ENCODE measurements around the gene NAALADL2.
"Not testable (repeated sequence)": the region's sequence is repeated elsewhere in the genome, so short reads cannot be mapped to it uniquely, and the experiment has no call there.

The NAALADL2 gene

GRCh38 chr3:175073219-175073905 lies 214.2 kb downstream of the NAALADL2 start:
- no peak for DNase-seq (ENCODE audit: low read depth)

GRCh38 chr3:175075269-175075668 lies 216.1 kb downstream of the NAALADL2 start:
- no peak for DNase-seq (ENCODE audit: low read depth)

- no peak for DNase-seq (ENCODE audit: low read depth)
These were observed 218.1 kb downstream of the NAALADL2 start for GRCh38 chr3:175077216-175077615.

- DNase-seq (ENCODE audit: low read depth) = no peak
These were observed 223.5 kb downstream of the NAALADL2 start for GRCh38 chr3:175082631-175083030.

- DNase-seq (ENCODE audit: low read depth) = not testable (repeated sequence)
These were observed 228.0 kb downstream of the NAALADL2 start for GRCh38 chr3:175087128-175087527.

GRCh38 chr3:175088766-175089380 lies 229.7 kb downstream of the NAALADL2 start:
- DNase-seq (ENCODE audit: low read depth) = no peak

GRCh38 chr3:175091426-175092114 lies 232.4 kb downstream of the NAALADL2 start:
- DNase-seq (ENCODE audit: low read depth) = no peak

GRCh38 chr3:175093748-175094147 lies 234.6 kb downstream of the NAALADL2 start:
- no peak for DNase-seq (ENCODE audit: low read depth)

- no peak for DNase-seq (ENCODE audit: low read depth)
These were observed 235.2 kb downstream of the NAALADL2 start for GRCh38 chr3:175094344-175094743.

- DNase-seq (ENCODE audit: low read depth) = no peak
These were observed 239.5 kb downstream of the NAALADL2 start for GRCh38 chr3:175098644-175099043.

GRCh38 chr3:175102161-175102560 lies 243.0 kb downstream of the NAALADL2 start:
- DNase-seq (ENCODE audit: low read depth) = no peak

- DNase-seq (ENCODE audit: low read depth) = no peak
These were observed 244.2 kb downstream of the NAALADL2 start for GRCh38 chr3:175103298-175103697.

- no peak for DNase-seq (ENCODE audit: low read depth)
These were observed 245.9 kb downstream of the NAALADL2 start for GRCh38 chr3:175105066-175105465.

GRCh38 chr3:175107231-175107630 lies 248.1 kb downstream of the NAALADL2 start:
- no peak for DNase-seq (ENCODE audit: low read depth)

- DNase-seq (ENCODE audit: low read depth) = no peak
These were observed 248.9 kb downstream of the NAALADL2 start for GRCh38 chr3:175107995-175108394.

- DNase-seq (ENCODE audit: low read depth) = no peak
These were observed 249.5 kb downstream of the NAALADL2 start for GRCh38 chr3:175108613-175109151.

GRCh38 chr3:175111036-175111435 lies 251.9 kb downstream of the NAALADL2 start:
- DNase-seq (ENCODE audit: low read depth) = no peak

GRCh38 chr3:175118382-175118941 lies 259.3 kb downstream of the NAALADL2 start:
- no peak for DNase-seq (ENCODE audit: low read depth)

GRCh38 chr3:175121225-175121624 lies 262.1 kb downstream of the NAALADL2 start:
- no peak for DNase-seq (ENCODE audit: low read depth)

GRCh38 chr3:175127075-175127662 lies 268.0 kb downstream of the NAALADL2 start:
- DNase-seq (ENCODE audit: low read depth) = no peak

GRCh38 chr3:175129126-175129525 lies 270.0 kb downstream of the NAALADL2 start:
- no peak for DNase-seq (ENCODE audit: low read depth)

GRCh38 chr3:175129571-175129970 lies 270.4 kb downstream of the NAALADL2 start:
- DNase-seq (ENCODE audit: low read depth) = no peak

All from stimulated activated CD8-positive, alpha-beta memory T cell treated with anti-CD3 and anti-CD28 coated beads, Interleukin-15, amount 100 ng/mL, for 1 hour (primary cell).